ENCODE results near the gene MB21D2.

DNA sequence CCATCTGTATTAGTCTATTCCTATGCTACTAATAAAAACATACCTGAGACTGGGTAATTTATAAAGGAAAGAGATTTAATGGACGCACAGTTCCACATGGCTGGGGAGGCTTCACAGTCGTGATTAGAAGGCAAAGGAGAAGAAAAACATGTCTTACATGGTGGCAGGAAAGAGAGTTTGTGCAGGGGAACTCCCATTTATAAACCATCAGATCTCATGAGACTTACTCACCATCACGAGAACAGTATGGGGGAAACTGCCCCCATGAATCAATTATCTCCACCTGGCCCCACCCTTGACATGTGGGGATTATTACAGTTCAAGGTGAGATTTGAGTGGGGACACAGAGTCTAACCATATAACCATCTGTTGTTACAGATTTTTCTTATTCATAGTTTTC, 42.1 kb upstream of the MB21D2 start:
- TF ChIP-seq, protein P1, sequence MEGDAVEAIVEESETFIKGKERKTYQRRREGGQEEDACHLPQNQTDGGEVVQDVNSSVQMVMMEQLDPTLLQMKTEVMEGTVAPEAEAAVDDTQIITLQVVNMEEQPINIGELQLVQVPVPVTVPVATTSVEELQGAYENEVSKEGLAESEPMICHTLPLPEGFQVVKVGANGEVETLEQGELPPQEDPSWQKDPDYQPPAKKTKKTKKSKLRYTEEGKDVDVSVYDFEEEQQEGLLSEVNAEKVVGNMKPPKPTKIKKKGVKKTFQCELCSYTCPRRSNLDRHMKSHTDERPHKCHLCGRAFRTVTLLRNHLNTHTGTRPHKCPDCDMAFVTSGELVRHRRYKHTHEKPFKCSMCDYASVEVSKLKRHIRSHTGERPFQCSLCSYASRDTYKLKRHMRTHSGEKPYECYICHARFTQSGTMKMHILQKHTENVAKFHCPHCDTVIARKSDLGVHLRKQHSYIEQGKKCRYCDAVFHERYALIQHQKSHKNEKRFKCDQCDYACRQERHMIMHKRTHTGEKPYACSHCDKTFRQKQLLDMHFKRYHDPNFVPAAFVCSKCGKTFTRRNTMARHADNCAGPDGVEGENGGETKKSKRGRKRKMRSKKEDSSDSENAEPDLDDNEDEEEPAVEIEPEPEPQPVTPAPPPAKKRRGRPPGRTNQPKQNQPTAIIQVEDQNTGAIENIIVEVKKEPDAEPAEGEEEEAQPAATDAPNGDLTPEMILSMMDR (IDR thresholded peaks at IDR 0.05; ENCODE audit: insufficient read depth, low read depth, low read length), result no peak
- no peak for TF ChIP-seq EZH2 (IDR thresholded peaks at IDR 0.05; ENCODE audit: insufficient read depth, low read length)
